ENCODE measurements around the gene CDKL2. TPM values are rescaled to one million over a fixed set of nuclear protein-coding genes. Genes with fewer than 3 reads are reported as not detected.

CDKL2 gene
- total and polyA plus RNA-seq, 2 of the 8 experiments (the other 6 are each of a cell fraction or from before 2014, with no cell fraction given), result 1.4 to 2.1 TPM

DNA sequence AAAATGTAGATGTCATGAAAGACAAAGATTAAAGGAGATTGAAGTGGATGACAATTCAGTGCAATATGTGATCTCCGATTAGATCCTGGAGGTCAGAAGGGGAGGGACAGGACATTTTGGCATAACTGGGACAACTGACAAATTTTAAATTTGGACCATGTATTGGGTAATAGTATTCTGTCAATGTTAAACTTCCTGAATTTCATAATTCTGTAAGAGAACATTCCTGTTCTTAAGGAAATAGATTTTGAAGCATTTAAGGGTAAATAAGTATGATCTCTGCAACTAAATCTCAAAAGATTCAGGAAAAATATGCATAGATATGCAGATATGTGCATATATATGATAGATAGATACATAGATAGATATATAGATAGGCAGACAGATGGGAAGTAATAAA lies 63.4 kb downstream of the CDKL2 start (continued):
- TF ChIP-seq EGR1 (IDR thresholded peaks at IDR 0.05; ENCODE audit: borderline replicate concordance, low read depth, low read length), result no peak

DNA sequence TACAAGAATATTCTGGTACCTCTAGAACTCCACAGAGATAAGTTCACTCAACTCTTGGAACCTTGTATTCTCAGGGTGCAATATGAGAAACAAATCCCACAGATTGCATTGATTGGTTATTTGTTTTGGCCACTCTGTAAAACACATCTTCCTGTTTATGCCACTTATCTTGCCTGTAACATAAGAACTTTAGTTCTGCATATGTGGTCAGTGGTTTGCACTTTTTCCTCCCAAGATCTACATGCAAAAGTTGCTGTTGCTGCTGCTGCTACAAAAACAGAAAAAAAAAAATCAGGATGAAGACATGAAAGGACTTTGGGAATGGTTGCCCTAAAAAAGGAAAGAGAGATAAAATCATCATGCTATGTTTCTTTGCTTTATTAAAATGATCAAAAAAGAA lies 64.8 kb downstream of the CDKL2 start:
- Histone ChIP-seq H3K4me3 (ENCODE audit: extremely low read depth in 1 of 4, insufficient read depth in 2 of 4, low read depth in 3 of 4, low read length in 4 of 4) (no peak overlapping the region), H3K9ac (replicated peaks in 1 of 4; ENCODE audit: extremely low read depth in 1 of 4, low read depth in 3 of 4, low read length in 3 of 4) (no peak overlapping the region), H2AFZ (ENCODE audit: low read length) (no peak overlapping the region), H4K91ac (replicated peaks; ENCODE audit: insufficient read length, low read length) (no peak overlapping the region), H3K18ac (ENCODE audit: extremely low read depth, low read length) (no peak overlapping the region), H2BK5ac (ENCODE audit: low read depth, low read length) (no peak overlapping the region), H3K4ac (replicated peaks; ENCODE audit: insufficient read length, low read depth, low read length) (no peak overlapping the region), H4K20me1 (replicated peaks in 1 of 2; ENCODE audit: control insufficient read depth in 1 of 2, insufficient read depth in 2 of 2, low read length in 2 of 2) (no peaks in the 10 kb centered on the region), H3K23ac (ENCODE audit: insufficient read length) (no peak overlapping the region), H4K5ac (ENCODE audit: insufficient read length, low read depth, low read length) (no peak overlapping the region), H3K36me3 (ENCODE audit: control insufficient read depth in 2 of 4, insufficient read depth in 4 of 4, low read length in 3 of 4) (no peaks in the 10 kb centered on the region), H3K9me3 (ENCODE audit: insufficient read depth in 2 of 2, low read depth in 1 of 2, low read length in 1 of 2) (peaks cover 0 to 9% of the 10 kb centered on the region in 2 experiments; a peak in 1 of 4 replicates), H4K8ac (ENCODE audit: extremely low read depth, insufficient read depth, low read length) (no peak overlapping the region), H3K23me2 (ENCODE audit: low read depth, low read length) (no peaks in the 10 kb centered on the region), H3K79me2 (ENCODE audit: control insufficient read depth in 1 of 2, insufficient read depth in 2 of 2, low read length in 2 of 2) (no peaks in the 10 kb centered on the region), H3K27ac (ENCODE audit: low read depth, low read length) (no peak overlapping the region), H3K56ac (replicated peaks; ENCODE audit: insufficient read length, low read depth, low read length) (no peak overlapping the region), H2BK15ac (ENCODE audit: low read length) (no peak overlapping the region), H3K79me1 (ENCODE audit: low read depth, low read length) (no peaks in the 10 kb centered on the region), H2BK120ac (replicated peaks; ENCODE audit: low read depth, low read length) (no peak overlapping the region), H3K14ac (ENCODE audit: insufficient read length) (no peak overlapping the region), H2BK12ac (ENCODE audit: low read depth, low read length) (no peak overlapping the region), H3K27me3 (replicated peaks in 1 of 4; ENCODE audit: control insufficient read depth in 3 of 4, extremely low read depth in 1 of 4, insufficient read depth in 3 of 4, low read length in 3 of 4) (no peaks in the 10 kb centered on the region), H2AK5ac (ENCODE audit: low read depth, low read length) (no peak overlapping the region), H3K4me2 (ENCODE audit: insufficient read depth in 1 of 2, low read depth in 2 of 2, low read length in 2 of 2) (no peak overlapping the region), H2BK20ac (ENCODE audit: low read length) (no peak overlapping the region), H3K4me1 (replicated peaks in 1 of 4; ENCODE audit: control insufficient read depth in 3 of 4, insufficient read depth in 4 of 4, low read length in 3 of 4) (peaks cover 0 to 5% (median 3%) of the 10 kb centered on the region in 4 experiments; a peak in 2 of 7 replicates)
- no peak for TF ChIP-seq RXRA (IDR thresholded peaks at IDR 0.05; ENCODE audit: insufficient read depth, low read depth, low read length)
- TF ChIP-seq POLR2AphosphoS5 (IDR thresholded peaks at IDR 0.05; ENCODE audit: low read depth, low read length), result no peak
- TF ChIP-seq SUZ12 (IDR thresholded peaks at IDR 0.05; ENCODE audit: low read length), result no peak
- TF ChIP-seq EZH2 (IDR thresholded peaks at IDR 0.05; ENCODE audit: low read depth, low read length, severe bottlenecking), result no peak
- TF ChIP-seq SIX5 (IDR thresholded peaks at IDR 0.05; ENCODE audit: low read depth, low read length), result no peak
- no peak for TF ChIP-seq TEAD4 (IDR thresholded peaks at IDR 0.05; ENCODE audit: low read depth, low read length)
- TF ChIP-seq ZNF274 (IDR thresholded peaks at IDR 0.05; ENCODE audit: borderline replicate concordance, extremely low read depth, low read length), result no peak
- TF ChIP-seq RNF2 (IDR thresholded peaks at IDR 0.05; ENCODE audit: borderline replicate concordance, low read depth, low read length, missing control alignments, poor library complexity, severe bottlenecking), result no peak
- no peak for TF ChIP-seq BACH1 (IDR thresholded peaks at IDR 0.05; ENCODE audit: low read length)
- no peak for TF ChIP-seq SP2 (IDR thresholded peaks at IDR 0.05; ENCODE audit: low read length)
- TF ChIP-seq, protein P1, sequence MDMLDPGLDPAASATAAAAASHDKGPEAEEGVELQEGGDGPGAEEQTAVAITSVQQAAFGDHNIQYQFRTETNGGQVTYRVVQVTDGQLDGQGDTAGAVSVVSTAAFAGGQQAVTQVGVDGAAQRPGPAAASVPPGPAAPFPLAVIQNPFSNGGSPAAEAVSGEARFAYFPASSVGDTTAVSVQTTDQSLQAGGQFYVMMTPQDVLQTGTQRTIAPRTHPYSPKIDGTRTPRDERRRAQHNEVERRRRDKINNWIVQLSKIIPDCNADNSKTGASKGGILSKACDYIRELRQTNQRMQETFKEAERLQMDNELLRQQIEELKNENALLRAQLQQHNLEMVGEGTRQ (IDR thresholded peaks at IDR 0.05; ENCODE audit: low read length), result no peak
- TF ChIP-seq HDAC6 (IDR thresholded peaks at IDR 0.05; ENCODE audit: low read depth, low read length), result no peak
- ChIA-PET POLR2A (ENCODE audit: partially characterized antibody) (no interaction called here), CTCF (ENCODE audit: partially characterized antibody) (interaction anchor here (1.1 kb wide), 1 partner anchor 9 kb away, joined by 3 read pairs; no protein-coding TSS in a partner anchor)
- no peak for FAIRE-seq
- no peak for DNase-seq (ENCODE audit: low read depth in 1 of 2, low spot score in 2 of 2)

All from H1 (cell line).